K562 (cell line): ENCODE data around the gene TAS2R19. TPM values are rescaled to one million over a fixed set of nuclear protein-coding genes. Genes with fewer than 3 reads are reported as not detected.

Experiments used
- ATAC-seq: fragments of 200-7000 bp; cut with Tn5 transposase; 3 replicates; pipeline ENCODE4 v1.9.1; 2020; ENCODE audit warnings: moderate library complexity
- BruUV-seq: library from RNA; stranded (reverse); fragments of 400-500 nt; replicated peaks from 2 replicates; lab custom pipeline; 2021; lab: Mats Ljungman, UMichigan
- CTCF ChIA-PET: fragments of 300-600 bp; formaldehyde crosslinking; extraction: SDS; loops from one replicate; lab custom pipeline; 2021; ENCODE audit warnings: low intra/inter-chr PET ratio; lab: Yijun Ruan, JAX
- POLR2A ChIA-PET: fragments of 300-600, 350-650 bp; sonication (Branson Sonifier 250); formaldehyde crosslinking; extraction: SDS; loops from one replicate; lab custom pipeline; 2021; ENCODE audit warnings: antibody characterized with exemption, inconsistent platforms; lab: Yijun Ruan, JAX
- DNase-seq, 4 experiments: peaks; one replicate each; pipeline versions ENCODE4 v3.0.0 to v3.0.0-alpha.2; 2011 to 2018; ENCODE audit warnings: low spot score in 3 of 4, mixed read lengths in 3 of 4; ENCODE audit errors: extremely low read depth in 1 of 4
- FAIRE-seq: peaks from 2 replicates; lab custom pipeline; 2011; peaks lifted over from hg19 to GRCh38; lab: Jason Lieb, UNC
- H2AFZ ChIP-seq: 2 replicates; pipeline ENCODE4 v1.6.0; 2011; ENCODE audit warnings: low read depth, low read length, control low read depth, inconsistent platforms
- H3K27ac ChIP-seq: fragments of 200-600 bp; 3 replicates; pipeline ENCODE4 v1.8.0; 2011; ENCODE audit warnings: low read depth, mild to moderate bottlenecking, control low read depth, inconsistent platforms, low read length, moderate library complexity, mixed read lengths; ENCODE audit errors: extremely low read depth
- H3K27me3 ChIP-seq, 2 experiments: fragments of 300-600 bp in 1 of 2; 2 replicates in 1 of 2; 3 replicates in 1 of 2; pipeline versions ENCODE4 v1.6.0 to v1.8.0; 2011; ENCODE audit warnings: inconsistent platforms in 2 of 2, low read length in 2 of 2, mild to moderate bottlenecking in 1 of 2, mixed read lengths in 1 of 2, moderate library complexity in 1 of 2; ENCODE audit not compliant: control insufficient read depth in 2 of 2, insufficient read depth in 2 of 2
- H3K36me3 ChIP-seq: fragments of 300-600 bp; 3 replicates; pipeline ENCODE4 v1.8.0; 2011; ENCODE audit warnings: mild to moderate bottlenecking, low read length, inconsistent platforms; ENCODE audit not compliant: control insufficient read depth, insufficient read depth
- H3K4me1 ChIP-seq, 2 experiments: fragments of 200-600 bp in 1 of 2; replicated peaks in 1 of 2; 2 replicates in 1 of 2; 3 replicates in 1 of 2; pipeline versions ENCODE4 v1.5.1 to v1.8.0; 2011; ENCODE audit warnings: inconsistent platforms in 2 of 2, low read length in 2 of 2, mild to moderate bottlenecking in 1 of 2, mixed read lengths in 1 of 2, moderate library complexity in 1 of 2; ENCODE audit not compliant: control insufficient read depth in 2 of 2, insufficient read depth in 2 of 2
- H3K4me2 ChIP-seq: 2 replicates; pipeline ENCODE4 v1.6.1; 2011; ENCODE audit warnings: low read length, control low read depth, inconsistent platforms, mixed read lengths; ENCODE audit not compliant: insufficient read depth
- H3K4me3 ChIP-seq: fragments of 200-600 bp; sonication (generic), shearing (Covaris generic); 2 replicates; pipeline ENCODE4 v1.5.1; 2016; ENCODE audit warnings: control low read depth, inconsistent platforms
- H3K79me2 ChIP-seq: fragments of 200-600 bp; 3 replicates; pipeline ENCODE4 v1.8.0; 2011; ENCODE audit warnings: low read length, inconsistent platforms; ENCODE audit not compliant: control insufficient read depth, insufficient read depth
- H3K9ac ChIP-seq, 2 experiments: 2 replicates each; pipeline versions ENCODE4 v1.6.0 to v1.6.1; 2011; ENCODE audit warnings: low read depth in 2 of 2, low read length in 2 of 2, control low read depth in 1 of 2, inconsistent platforms in 1 of 2, mild to moderate bottlenecking in 1 of 2, mixed read lengths in 1 of 2; ENCODE audit not compliant: insufficient read depth in 1 of 2
- H3K9me1 ChIP-seq: one replicate; pipeline ENCODE4 v1.6.0; 2011; ENCODE audit warnings: inconsistent platforms, mild to moderate bottlenecking, low read length, moderate library complexity; ENCODE audit not compliant: control insufficient read depth, insufficient read depth
- H3K9me3 ChIP-seq: replicated peaks from 2 replicates; pipeline ENCODE4 v1.5.1; 2011; ENCODE audit warnings: low read depth, low read length, inconsistent platforms; ENCODE audit not compliant: control insufficient read depth, insufficient read depth
- H4K20me1 ChIP-seq: replicated peaks from 2 replicates; pipeline ENCODE4 v1.6.1; 2011; ENCODE audit warnings: low read length, inconsistent platforms, mixed read lengths; ENCODE audit not compliant: control insufficient read depth, insufficient read depth
- HOXB6 ChIP-seq: fragments of 250-450 bp; sonication (Bioruptor Pico); IDR thresholded peaks from 2 replicates; pipeline ENCODE4 v1.5.1; 2022; ENCODE audit warnings: mild to moderate bottlenecking, borderline replicate concordance
- NFXL1 ChIP-seq: fragments of 450-650 bp; formaldehyde crosslinking; IDR thresholded peaks from 2 replicates; pipeline ENCODE4 v1.4.0; 2021; ENCODE audit warnings: mild to moderate bottlenecking
- PCBP1 ChIP-seq: fragments of 200-400 bp; formaldehyde crosslinking; IDR thresholded peaks from 2 replicates; pipeline ENCODE4 v1.6.1; 2018; ENCODE audit warnings: mild to moderate bottlenecking, low read depth, low read length; ENCODE audit not compliant: poor library complexity, severe bottlenecking
- RBFOX2 ChIP-seq: fragments of 200-400 bp; formaldehyde crosslinking; IDR thresholded peaks from 2 replicates; pipeline ENCODE4 v1.6.1; 2017; ENCODE audit warnings: low read depth, mild to moderate bottlenecking, low read length, moderate library complexity
- SMC3 ChIP-seq: conservative IDR thresholded peaks from 2 replicates; pipeline ENCODE4 v1.6.1; 2011; ENCODE audit warnings: low read depth, low read length, improper control_type of control experiment; ENCODE audit not compliant: insufficient read depth
- TCFL5 ChIP-seq: fragments of 250-450 bp; sonication (Bioruptor Pico); conservative IDR thresholded peaks from 2 replicates; pipeline ENCODE4 v1.6.1; 2021; ENCODE audit warnings: mild to moderate bottlenecking, moderate library complexity, matching md5 sums
- ZNF551 ChIP-seq: fragments of 250-450 bp; sonication (Bioruptor Pico); IDR thresholded peaks from 2 replicates; pipeline ENCODE4 v1.5.0; 2021; ENCODE audit warnings: mild to moderate bottlenecking, moderate library complexity
- ZNF57 ChIP-seq: fragments of 450-650 bp; formaldehyde crosslinking; IDR thresholded peaks from 2 replicates; pipeline ENCODE4 v1.4.0; 2020; ENCODE audit warnings: mild to moderate bottlenecking, moderate library complexity
- ZNF586 ChIP-seq: fragments of 450-650 bp; formaldehyde crosslinking; conservative IDR thresholded peaks from 2 replicates; pipeline ENCODE4 v1.4.0; 2020; ENCODE audit warnings: mild to moderate bottlenecking, moderate library complexity
- ZNF717 ChIP-seq: fragments of 250-450 bp; sonication (Bioruptor Pico); IDR thresholded peaks from 2 replicates; pipeline ENCODE4 v1.5.0; 2021
- WGBS: fragments of 100-300 bp; shearing (Covaris generic); methylation state at CpG from one replicate; pipeline ENCODE4 v1.1.6; 2016; ENCODE audit warnings: low coverage, mixed read lengths; ENCODE audit not compliant: insufficient coverage; ENCODE audit errors: missing lambda C conversion rate; 5-methylcytosine and 5-hydroxymethylcytosine counted together
- in situ Hi-C: fragments of 300-500 bp; cut with MboI; formaldehyde crosslinking; loops from 4 replicates; pipeline ENCODE4 v1.15.0; 2018; ENCODE audit warnings: inconsistent platforms, mixed read lengths
- intact Hi-C: fragments of 100-400 bp; cut with micrococcal nuclease; formaldehyde crosslinking; loops from 2 replicates; pipeline ENCODE4 v1.14.2; 2022
- polyA plus RNA-seq, 8 experiments: library from polyadenylated mRNA; depleted of rRNA in 4 of 8; stranded (reverse) in 5 of 8; unstranded in 3 of 8; fragments of >200 nt; fragmentation: Nextera tagmentation in 2 of 8; fragmentation: Illumina TruSeq in 1 of 8; extraction: Ambion mirVana in 2 of 8; extraction: Trizol in 1 of 8; gene quantifications; 2 replicates each; pipeline versions ENCODE4 v1.2.1 to v1.2.3, GENCODE V29; 2011 to 2014; ENCODE audit warnings: inconsistent platforms in 1 of 8, missing spikeins in 1 of 8
- total RNA-seq, 7 experiments: library from RNA; depleted of rRNA in 6 of 7; stranded (reverse); fragments of >200 nt in 6 of 7; fragmentation: Illumina TruSeq in 2 of 7; extraction: Trizol in 2 of 7; gene quantifications; 2 replicates each; pipeline versions ENCODE4 v1.2.1 to v1.2.3, GENCODE V29; 2011 to 2021; ENCODE audit warnings: low replicate concordance in 1 of 7
- TF ChIP-seq, protein P1 (sequence below): fragments of 450-650 bp; formaldehyde crosslinking; conservative IDR thresholded peaks from 2 replicates; pipeline ENCODE4 v1.4.0; 2022; ENCODE audit warnings: mild to moderate bottlenecking, missing genetic modification characterization

Gene TAS2R19
- total and polyA plus RNA-seq, 9 of the 15 experiments (the other 6 are each of a cell fraction or from before 2014, with no cell fraction given) = 0.13 to 3.0 (median 0.86) TPM; not detected in 2

DNA sequence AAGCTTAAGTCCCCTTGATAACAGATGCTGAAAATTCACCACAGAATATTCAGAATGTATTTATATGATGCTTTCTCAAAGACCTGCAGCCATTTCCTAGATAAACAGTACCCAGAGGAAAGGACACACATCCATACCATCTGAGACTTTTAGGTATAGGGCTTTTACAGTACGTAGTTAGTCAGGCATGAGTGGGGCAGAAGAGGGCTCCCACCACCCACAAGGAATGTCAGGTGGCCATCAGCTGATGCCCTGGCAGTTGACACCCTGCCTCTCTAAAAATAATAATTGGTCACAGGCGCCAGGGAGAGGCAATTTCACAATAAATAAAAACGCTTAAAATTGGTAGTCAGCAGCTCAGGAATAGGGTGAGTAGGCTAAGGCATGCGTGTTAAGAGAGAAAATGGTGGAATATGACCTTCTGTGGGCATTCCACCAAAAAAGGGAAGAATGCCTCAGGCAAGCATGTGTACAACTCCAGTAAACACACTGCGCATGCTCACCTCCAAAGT lies 47.5 kb upstream of the TAS2R19 start:
- Histone ChIP-seq H3K9me3 (no peaks in the 10 kb centered on the region), H3K4me1 (no peaks in the 10 kb centered on the region), H4K20me1 (no peaks in the 10 kb centered on the region), H3K9ac (no peak overlapping the region), H3K27ac (no peak overlapping the region), H2AFZ (no peak overlapping the region), H3K4me3 (no peak overlapping the region)
- no TSS peak for BruUV-seq
- POLR2A ChIA-PET = no interaction called here
- no peak for ATAC-seq
- no peak for FAIRE-seq
- in situ Hi-C loops = loop anchor here (5.0 kb wide), 1 partner anchor 53 kb away; no protein-coding TSS in a partner anchor
- no peak for TF ChIP-seq ZNF717 (CRISPR knock-in tag)
- TF ChIP-seq, protein P1, sequence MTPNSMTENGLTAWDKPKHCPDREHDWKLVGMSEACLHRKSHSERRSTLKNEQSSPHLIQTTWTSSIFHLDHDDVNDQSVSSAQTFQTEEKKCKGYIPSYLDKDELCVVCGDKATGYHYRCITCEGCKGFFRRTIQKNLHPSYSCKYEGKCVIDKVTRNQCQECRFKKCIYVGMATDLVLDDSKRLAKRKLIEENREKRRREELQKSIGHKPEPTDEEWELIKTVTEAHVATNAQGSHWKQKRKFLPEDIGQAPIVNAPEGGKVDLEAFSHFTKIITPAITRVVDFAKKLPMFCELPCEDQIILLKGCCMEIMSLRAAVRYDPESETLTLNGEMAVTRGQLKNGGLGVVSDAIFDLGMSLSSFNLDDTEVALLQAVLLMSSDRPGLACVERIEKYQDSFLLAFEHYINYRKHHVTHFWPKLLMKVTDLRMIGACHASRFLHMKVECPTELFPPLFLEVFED = no peak
- TF ChIP-seq ZNF551 = no peak
- no peak for TF ChIP-seq NFXL1 (CRISPR knock-in tag)
- TF ChIP-seq TCFL5 = no peak
- no peak for TF ChIP-seq ZNF57
- TF ChIP-seq HOXB6 = no peak
- TF ChIP-seq RBFOX2 = no peak
- no peak for TF ChIP-seq ZNF586
- TF ChIP-seq SMC3 = no peak
- TF ChIP-seq PCBP1 = no peak
- TF ChIP-seq, all 486 proteins: peak for 0
- Histone ChIP-seq H3K36me3 (no peaks in the 10 kb centered on the region), H3K79me2 (no peaks in the 10 kb centered on the region), H3K4me2 (no peak overlapping the region), H3K9me1 (no peaks in the 10 kb centered on the region), H3K27me3 (no peaks in the 10 kb centered on the region)
- 52% methylated on average over 3 of the region's 5 CpGs for WGBS
- no peak for DNase-seq
- CTCF ChIA-PET = no interaction called here
- intact Hi-C loops = no loop called here
